ENCODE data around the gene NFKBIA. TPM values are rescaled to one million over a fixed set of nuclear protein-coding genes. Genes with fewer than 3 reads are reported as not detected.

NFKBIA gene
- total and polyA plus RNA-seq, 2 of the 8 experiments (the other 6 are each of a cell fraction or from before 2014, with no cell fraction given), result 25.9 to 49.7 TPM

DNA sequence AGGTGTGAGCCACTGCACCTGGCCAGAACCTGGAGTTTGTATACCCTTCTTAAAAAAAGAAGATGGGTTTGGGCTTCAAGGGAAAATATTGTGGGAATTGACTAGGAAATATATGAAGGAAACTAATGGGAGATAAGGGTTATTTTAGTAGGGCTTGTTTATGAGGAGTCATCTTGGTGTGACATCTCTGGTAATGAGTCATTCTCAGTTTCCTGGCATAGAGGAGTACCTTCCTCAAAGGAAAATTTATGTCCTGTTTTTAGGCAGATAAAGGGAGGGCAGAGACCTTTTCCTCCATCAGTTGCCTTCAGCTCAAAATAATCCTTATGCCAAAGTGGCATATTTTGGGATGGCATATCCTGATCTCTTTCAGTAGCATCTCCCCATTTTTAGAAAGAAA lies 30.6 kb upstream of the NFKBIA start:
- Histone ChIP-seq H2BK120ac (replicated peaks; ENCODE audit: low read depth, low read length) (no peak overlapping the region), H3K79me2 (ENCODE audit: control insufficient read depth in 1 of 2, insufficient read depth in 2 of 2, low read length in 2 of 2) (no peaks in the 10 kb centered on the region), H3K23ac (ENCODE audit: insufficient read length) (no peak overlapping the region), H3K79me1 (ENCODE audit: low read depth, low read length) (no peaks in the 10 kb centered on the region), H4K91ac (replicated peaks; ENCODE audit: insufficient read length, low read length) (no peak overlapping the region), H3K27me3 (replicated peaks in 1 of 4; ENCODE audit: control insufficient read depth in 3 of 4, extremely low read depth in 1 of 4, insufficient read depth in 3 of 4, low read length in 3 of 4) (no peaks in the 10 kb centered on the region), H3K9me3 (ENCODE audit: insufficient read depth in 2 of 2, low read depth in 1 of 2, low read length in 1 of 2) (no peaks in the 10 kb centered on the region), H3K14ac (ENCODE audit: insufficient read length) (no peak overlapping the region), H3K4me1 (replicated peaks in 1 of 4; ENCODE audit: control insufficient read depth in 3 of 4, insufficient read depth in 4 of 4, low read length in 3 of 4) (no peaks in the 10 kb centered on the region), H2BK20ac (ENCODE audit: low read length) (no peak overlapping the region), H4K5ac (ENCODE audit: insufficient read length, low read depth, low read length) (no peak overlapping the region), H2BK15ac (ENCODE audit: low read length) (no peak overlapping the region), H3K4me2 (ENCODE audit: insufficient read depth in 1 of 2, low read depth in 2 of 2, low read length in 2 of 2) (no peak overlapping the region), H3K18ac (ENCODE audit: extremely low read depth, low read length) (no peak overlapping the region), H3K9ac (replicated peaks in 1 of 4; ENCODE audit: extremely low read depth in 1 of 4, low read depth in 3 of 4, low read length in 3 of 4) (no peak overlapping the region), H2AFZ (ENCODE audit: low read length) (no peak overlapping the region), H2BK5ac (ENCODE audit: low read depth, low read length) (no peak overlapping the region), H2BK12ac (ENCODE audit: low read depth, low read length) (no peak overlapping the region), H3K36me3 (ENCODE audit: control insufficient read depth in 2 of 4, insufficient read depth in 4 of 4, low read length in 3 of 4) (no peaks in the 10 kb centered on the region), H4K8ac (ENCODE audit: extremely low read depth, insufficient read depth, low read length) (no peak overlapping the region), H3K4me3 (ENCODE audit: extremely low read depth in 1 of 4, insufficient read depth in 2 of 4, low read depth in 3 of 4, low read length in 4 of 4) (no peak overlapping the region), H3K56ac (replicated peaks; ENCODE audit: insufficient read length, low read depth, low read length) (no peak overlapping the region), H2AK5ac (ENCODE audit: low read depth, low read length) (no peak overlapping the region), H3K4ac (replicated peaks; ENCODE audit: insufficient read length, low read depth, low read length) (no peak overlapping the region), H3K27ac (ENCODE audit: low read depth, low read length) (no peak overlapping the region), H4K20me1 (replicated peaks in 1 of 2; ENCODE audit: control insufficient read depth in 1 of 2, insufficient read depth in 2 of 2, low read length in 2 of 2) (no peaks in the 10 kb centered on the region), H3K23me2 (ENCODE audit: low read depth, low read length) (no peaks in the 10 kb centered on the region)
- DNase-seq (ENCODE audit: low read depth in 1 of 2, low spot score in 2 of 2) (no peak), FAIRE-seq (no peak)
- CTCF ChIA-PET (ENCODE audit: partially characterized antibody), result no interaction called here
- TF ChIP-seq SIRT6 (IDR thresholded peaks at IDR 0.05; ENCODE audit: low read length), result no peak
- TF ChIP-seq SUZ12 (IDR thresholded peaks at IDR 0.05; ENCODE audit: low read length), result no peak
- no peak for TF ChIP-seq HDAC2 (IDR thresholded peaks at IDR 0.05; ENCODE audit: borderline replicate concordance in 1 of 2, low read depth in 2 of 2, low read length in 2 of 2)
- POLR2A ChIA-PET (ENCODE audit: partially characterized antibody), result no interaction called here

All from H1 (cell line).